ENCODE results near the gene FUT7.
A peak's percentile ranks its signal among the peaks of the same experiment; 100 is the strongest.

- TF ChIP-seq CTCF (IDR thresholded peaks at IDR 0.05) (no peak), POLR2A (IDR thresholded peaks at IDR 0.05) (peak in 1 of 2 donors; percentile 50), POLR2AphosphoS5 (IDR thresholded peaks at IDR 0.05) (no peak), EP300 (IDR thresholded peaks at IDR 0.05) (no peak)
Measured at GRCh38 chr9:137077010-137077747, 45.3 kb upstream of the FUT7 start, which contains the start of gene UAP1L1.
